Neuronal stem cell (in vitro differentiated cells): ENCODE data around the gene HOXA7.
A peak's percentile ranks its signal among the peaks of the same experiment; 100 is the strongest.

ENCODE experiments used
- DNase-seq: peaks from one replicate; pipeline ENCODE4 v3.0.0-alpha.2; 2013; ENCODE audit warnings: low spot score
- H2AFZ ChIP-seq: one replicate; pipeline ENCODE4 v1.6.1; 2013; ENCODE audit warnings: mild to moderate bottlenecking, low read length, inconsistent platforms
- H2AK5ac ChIP-seq: 2 replicates; pipeline ENCODE4 v1.6.1; 2013; ENCODE audit warnings: low read depth, mild to moderate bottlenecking, inconsistent platforms, low read length, moderate library complexity, mixed read lengths
- H2BK120ac ChIP-seq: 2 replicates; pipeline ENCODE4 v1.6.1; 2013; ENCODE audit warnings: low read depth, mild to moderate bottlenecking, inconsistent platforms, low read length, moderate library complexity, mixed read lengths
- H2BK12ac ChIP-seq: one replicate; pipeline ENCODE4 v1.6.1; 2013; ENCODE audit warnings: low read length, inconsistent platforms
- H2BK15ac ChIP-seq: 2 replicates; pipeline ENCODE4 v1.6.1; 2013; ENCODE audit warnings: mild to moderate bottlenecking, low read length, inconsistent platforms, mixed read lengths
- H2BK5ac ChIP-seq: one replicate; pipeline ENCODE4 v1.6.1; 2013; ENCODE audit warnings: inconsistent platforms, mild to moderate bottlenecking, low read length, moderate library complexity
- H3K14ac ChIP-seq: one replicate; pipeline ENCODE4 v1.6.1; 2013; ENCODE audit warnings: low read length, inconsistent platforms
- H3K18ac ChIP-seq: 2 replicates; pipeline ENCODE4 v1.6.1; 2013; ENCODE audit warnings: low read length, inconsistent platforms
- H3K23ac ChIP-seq: 2 replicates; pipeline ENCODE4 v1.6.1; 2013; ENCODE audit warnings: low read depth, mild to moderate bottlenecking, mixed read lengths, low read length, inconsistent platforms; ENCODE audit not compliant: poor library complexity
- H3K27ac ChIP-seq: replicated peaks from 3 replicates; pipeline ENCODE4 v1.5.1; 2013; ENCODE audit warnings: low read length, inconsistent platforms
- H3K27me3 ChIP-seq, 3 experiments: 2 replicates each; pipeline ENCODE4 v1.6.1; 2013; ENCODE audit warnings: low read length in 3 of 3, mild to moderate bottlenecking in 2 of 3, inconsistent platforms in 1 of 3, low read depth in 1 of 3, mixed read lengths in 1 of 3, moderate library complexity in 1 of 3; ENCODE audit not compliant: control insufficient read depth in 3 of 3, insufficient read depth in 3 of 3
- H3K36me3 ChIP-seq, 2 donors: replicated peaks in 1 of 2; 2 replicates each; pipeline ENCODE4 v1.6.1; 2013; ENCODE audit warnings: low read length in 2 of 2; ENCODE audit not compliant: control insufficient read depth in 2 of 2, insufficient read depth in 2 of 2
- H3K4ac ChIP-seq: 2 replicates; pipeline ENCODE4 v1.6.1; 2013; ENCODE audit warnings: inconsistent platforms, mild to moderate bottlenecking, low read length, moderate library complexity
- H3K4me1 ChIP-seq, 2 donors: 1 replicate in 1 of 2; 2 replicates in 1 of 2; pipeline ENCODE4 v1.6.1; 2013; ENCODE audit warnings: low read length in 2 of 2, low read depth in 1 of 2; ENCODE audit not compliant: control insufficient read depth in 2 of 2, insufficient read depth in 1 of 2
- H3K4me2 ChIP-seq: one replicate; pipeline ENCODE4 v1.6.1; 2013; ENCODE audit warnings: mild to moderate bottlenecking, low read length, inconsistent platforms; ENCODE audit not compliant: insufficient read depth, poor library complexity, severe bottlenecking
- H3K4me3 ChIP-seq, 2 donors: 2 replicates each; pipeline ENCODE4 v1.5.1; 2013; ENCODE audit warnings: low read length in 2 of 2, mild to moderate bottlenecking in 2 of 2, inconsistent platforms in 1 of 2, moderate library complexity in 1 of 2
- H3K79me1 ChIP-seq: one replicate; pipeline ENCODE4 v1.6.1; 2013; ENCODE audit warnings: low read depth, mild to moderate bottlenecking, inconsistent platforms, low read length, moderate library complexity
- H3K9ac ChIP-seq: one replicate; pipeline ENCODE4 v1.6.1; 2013; ENCODE audit warnings: mild to moderate bottlenecking, low read depth, low read length, inconsistent platforms; ENCODE audit not compliant: poor library complexity
- H3K9me3 ChIP-seq, 2 donors: replicated peaks in 1 of 2; 2 replicates each; pipeline versions ENCODE3 to v1.6.1; 2013; ENCODE audit warnings: low read length in 2 of 2, mild to moderate bottlenecking in 2 of 2, inconsistent platforms in 1 of 2, low read depth in 1 of 2, mixed read lengths in 1 of 2, moderate library complexity in 1 of 2; ENCODE audit not compliant: control insufficient read depth in 2 of 2, insufficient read depth in 1 of 2
- H4K8ac ChIP-seq: one replicate; pipeline ENCODE4 v1.6.1; 2013; ENCODE audit warnings: low read depth, mild to moderate bottlenecking, inconsistent platforms, low read length, moderate library complexity
- H4K91ac ChIP-seq: one replicate; pipeline ENCODE4 v1.6.1; 2013; ENCODE audit warnings: low read length, low read depth, mild to moderate bottlenecking, inconsistent platforms; ENCODE audit not compliant: poor library complexity
- WGBS, 2 donors: extraction: QIAGEN DNeasy Blood & Tissue Kit; methylation state at CpG; one replicate each; pipeline ENCODE4 v1.1.7; 2013; ENCODE audit warnings: missing lambda C conversion rate in 2 of 2, mixed read lengths in 1 of 2; ENCODE audit not compliant: insufficient read length in 2 of 2, insufficient replicate concordance in 1 of 2; ENCODE audit errors: extremely low coverage in 2 of 2; 5-methylcytosine and 5-hydroxymethylcytosine counted together

The HOXA7 gene

GRCh38 chr7:27150568-27151340, 5.7 kb downstream of the HOXA7 start:
- Histone ChIP-seq H3K79me1 (no peaks in the 10 kb centered on the region), H2BK120ac (no peak overlapping the region), H3K27me3 (peaks cover 78 to 99% (median 99%) of the 10 kb centered on the region in 3 experiments), H3K36me3 (no peaks in the 10 kb centered on the region), H3K4me2 (peak overlapping the region; percentile 49), H4K91ac (no peak overlapping the region), H3K23ac (peak overlapping the region; percentile 37), H2BK5ac (no peak overlapping the region), H3K14ac (no peak overlapping the region), H2BK12ac (no peak overlapping the region), H4K8ac (no peak overlapping the region), H2BK15ac (no peak overlapping the region), H3K18ac (peak overlapping the region; percentile 44), H3K4me1 (no peaks in the 10 kb centered on the region), H3K9me3 (peaks cover 3 to 39% of the 10 kb centered on the region in 2 donors), H3K27ac (no peak overlapping the region), H2AK5ac (no peak overlapping the region), H3K4ac (no peak overlapping the region), H2AFZ (peak overlapping the region; percentile 86), H3K9ac (peak overlapping the region; percentile 17), H3K4me3 (peak overlapping the region; percentile 34 to 36)
- no peak for DNase-seq
- WGBS, 2 donors: no CpG with 5 or more reads among the region's 58 CpGs

- Histone ChIP-seq H3K18ac (no peak overlapping the region), H3K36me3 (no peaks in the 10 kb centered on the region), H2AFZ (peak overlapping the region; percentile 86), H3K14ac (no peak overlapping the region), H3K9ac (no peak overlapping the region), H3K4me3 (peak overlapping the region in 1 of 2 donors; percentile 32), H3K23ac (peak overlapping the region; percentile 73), H2BK120ac (no peak overlapping the region), H3K4me2 (no peak overlapping the region), H3K27me3 (peaks cover 78 to 99% (median 99%) of the 10 kb centered on the region in 3 experiments), H3K9me3 (peaks cover 3 to 32% of the 10 kb centered on the region in 2 donors), H3K4me1 (no peaks in the 10 kb centered on the region), H2BK12ac (no peak overlapping the region), H3K27ac (no peak overlapping the region), H4K91ac (no peak overlapping the region), H2AK5ac (no peak overlapping the region), H4K8ac (no peak overlapping the region), H3K4ac (no peak overlapping the region), H2BK5ac (no peak overlapping the region), H2BK15ac (no peak overlapping the region), H3K79me1 (no peaks in the 10 kb centered on the region)
- no CpG with 5 or more reads among the region's 13 CpGs for WGBS, 2 donors
- no peak for DNase-seq
Observed at GRCh38 chr7:27149842-27150567, 6.5 kb downstream of the HOXA7 start.

GRCh38 chr7:27148756-27149641, 7.5 kb downstream of the HOXA7 start:
- Histone ChIP-seq H3K4me1 (no peaks in the 10 kb centered on the region), H3K14ac (peak overlapping the region; percentile 27), H3K18ac (no peak overlapping the region), H3K27me3 (peaks cover 75 to 99% (median 99%) of the 10 kb centered on the region in 3 experiments), H3K27ac (no peak overlapping the region), H3K9me3 (peaks cover 3 to 34% of the 10 kb centered on the region in 2 donors), H2BK15ac (no peak overlapping the region), H2AK5ac (no peak overlapping the region), H3K79me1 (no peaks in the 10 kb centered on the region), H2AFZ (no peak overlapping the region), H2BK12ac (no peak overlapping the region), H3K4me2 (no peak overlapping the region), H3K4me3 (no peak overlapping the region), H3K36me3 (no peaks in the 10 kb centered on the region), H2BK120ac (no peak overlapping the region), H4K8ac (peak overlapping the region; percentile 1), H3K9ac (no peak overlapping the region), H3K23ac (no peak overlapping the region), H3K4ac (no peak overlapping the region), H4K91ac (no peak overlapping the region), H2BK5ac (no peak overlapping the region)
- WGBS, 2 donors: no CpG with 5 or more reads among the region's 30 CpGs
- DNase-seq: no peak
